HepG2 (cell line): Measurements from ENCODE around the gene ST3GAL4.

Experiments
- CTCF ChIP-seq: sonication (generic); formaldehyde crosslinking; IDR thresholded peaks from 2 replicates; pipeline ENCODE4 v1.5.0; 2020; ENCODE audit warnings: mild to moderate bottlenecking, missing genetic modification reagents, moderate library complexity
- EZH2 ChIP-seq: conservative IDR thresholded peaks from 2 replicates; pipeline ENCODE4 v1.6.1; 2012; ENCODE audit warnings: mild to moderate bottlenecking, low read depth, low read length, moderate library complexity
- NCOR1 ChIP-seq: fragments of 200-600 bp; sonication (generic); IDR thresholded peaks from 2 replicates; pipeline ENCODE4 v1.7.0; 2017; ENCODE audit warnings: antibody characterized with exemption, low read length, borderline replicate concordance
- SMAD1 ChIP-seq: sonication (generic); formaldehyde crosslinking; IDR thresholded peaks from 2 replicates; pipeline ENCODE4 v1.4.0; 2020; ENCODE audit warnings: missing genetic modification reagents, low read depth, mild to moderate bottlenecking, borderline replicate concordance
- ZBTB26 ChIP-seq: IDR thresholded peaks from 2 replicates; pipeline ENCODE4 v1.6.1; 2016; ENCODE audit warnings: missing compliant biosample characterization, missing genetic modification reagents, borderline replicate concordance
- ZNF331 ChIP-seq: sonication (generic); formaldehyde crosslinking; IDR thresholded peaks from 2 replicates; pipeline ENCODE4 v1.4.0; 2020; ENCODE audit warnings: missing genetic modification reagents

- TF ChIP-seq ZNF331 (CRISPR knock-in tag): no peak
- TF ChIP-seq SMAD1: no peak
- no peak for TF ChIP-seq NCOR1
- TF ChIP-seq CTCF (CRISPR knock-in tag): no peak
- no peak for TF ChIP-seq ZBTB26 (CRISPR knock-in tag)
- no peak for TF ChIP-seq EZH2
Measured at GRCh38 chr11:126346586-126346940, 8.9 kb upstream of the ST3GAL4 start.
